Sigmoid colon (tissue), 4 donors: ENCODE results near the gene LXN.

ENCODE experiments used
- POLR2A ChIP-seq, 2 donors: fragments of 450-650 bp; IDR thresholded peaks; one replicate each; pipeline ENCODE4 v1.6.1; 2016; ENCODE audit warnings: antibody characterized with exemption in 2 of 2, mild to moderate bottlenecking in 2 of 2, moderate library complexity in 2 of 2
- POLR2AphosphoS5 ChIP-seq, 4 donors: sonication (generic); formaldehyde crosslinking; IDR thresholded peaks; one replicate each; pipeline ENCODE4 v1.6.1; 2017; ENCODE audit warnings: antibody characterized with exemption in 4 of 4
- TF ChIP-seq, protein P1 (sequence below), 4 experiments: fragments of 450-650 bp in 3 of 4; fragments of 200-600 bp in 1 of 4; IDR thresholded peaks; one replicate each; pipeline ENCODE4 v1.5.1; 2016 to 2019; ENCODE audit warnings: antibody characterized with exemption in 4 of 4, mild to moderate bottlenecking in 3 of 4, moderate library complexity in 2 of 4

DNA sequence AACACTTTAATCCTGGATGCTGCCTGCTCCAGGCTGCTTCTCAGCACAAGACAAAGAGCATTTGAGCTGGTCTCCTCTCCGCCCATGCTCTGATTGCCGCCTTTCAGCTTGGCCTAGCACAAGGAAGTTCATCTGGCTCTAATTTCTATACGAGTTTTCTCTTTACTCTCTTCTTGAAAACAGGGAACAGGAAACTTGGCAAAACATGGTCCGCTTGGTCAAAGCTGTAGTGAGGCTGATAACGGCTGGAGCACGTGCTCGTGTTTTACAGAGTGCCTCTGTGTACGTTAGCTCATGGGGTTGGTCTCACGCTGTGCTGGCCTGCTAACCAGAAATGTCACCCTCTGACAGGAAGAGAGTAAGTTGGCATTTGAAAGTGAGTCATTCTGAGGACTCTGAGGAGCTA lies 40.6 kb upstream of the LXN start:
- TF ChIP-seq, protein P1, sequence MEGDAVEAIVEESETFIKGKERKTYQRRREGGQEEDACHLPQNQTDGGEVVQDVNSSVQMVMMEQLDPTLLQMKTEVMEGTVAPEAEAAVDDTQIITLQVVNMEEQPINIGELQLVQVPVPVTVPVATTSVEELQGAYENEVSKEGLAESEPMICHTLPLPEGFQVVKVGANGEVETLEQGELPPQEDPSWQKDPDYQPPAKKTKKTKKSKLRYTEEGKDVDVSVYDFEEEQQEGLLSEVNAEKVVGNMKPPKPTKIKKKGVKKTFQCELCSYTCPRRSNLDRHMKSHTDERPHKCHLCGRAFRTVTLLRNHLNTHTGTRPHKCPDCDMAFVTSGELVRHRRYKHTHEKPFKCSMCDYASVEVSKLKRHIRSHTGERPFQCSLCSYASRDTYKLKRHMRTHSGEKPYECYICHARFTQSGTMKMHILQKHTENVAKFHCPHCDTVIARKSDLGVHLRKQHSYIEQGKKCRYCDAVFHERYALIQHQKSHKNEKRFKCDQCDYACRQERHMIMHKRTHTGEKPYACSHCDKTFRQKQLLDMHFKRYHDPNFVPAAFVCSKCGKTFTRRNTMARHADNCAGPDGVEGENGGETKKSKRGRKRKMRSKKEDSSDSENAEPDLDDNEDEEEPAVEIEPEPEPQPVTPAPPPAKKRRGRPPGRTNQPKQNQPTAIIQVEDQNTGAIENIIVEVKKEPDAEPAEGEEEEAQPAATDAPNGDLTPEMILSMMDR (IDR thresholded peaks at IDR 0.05) = no peak
- TF ChIP-seq POLR2A (IDR thresholded peaks at IDR 0.05) = no peak
- peak in 2 of 4 donors; percentile 12 to 33 for TF ChIP-seq POLR2AphosphoS5 (IDR thresholded peaks at IDR 0.05)
